DMS53 treated with DMSO at 0.1 percent for 48 hours (cell line): Measurements from ENCODE around the gene PSMD14.
A peak's percentile ranks its signal among the peaks of the same experiment; 100 is the strongest.
"Not testable (repeated sequence)": the region's sequence is repeated elsewhere in the genome, so short reads cannot be mapped to it uniquely, and the experiment has no call there.

Source experiments
- DNase-seq: peaks from one replicate; lab custom pipeline; 2025; ENCODE audit not compliant: unreplicated experiment; lab: John Stamatoyannopoulos, UW

Gene PSMD14

GRCh38 chr2:161308178-161308955 is at the start of gene PSMD14:
PSMD14 (plus strand) TSS chr2:161308425; CDS start chr2:161318826, 10,401 bp downstream.
- peak; percentile 99 for DNase-seq

GRCh38 chr2:161265874-161266273 is 42.4 kb upstream of the PSMD14 start:
- DNase-seq: peak; percentile 41

GRCh38 chr2:161269111-161269510 is 39.1 kb upstream of the PSMD14 start:
- DNase-seq: no peak

GRCh38 chr2:161273038-161273760 is 35.0 kb upstream of the PSMD14 start:
- DNase-seq: peak; percentile 78

GRCh38 chr2:161278564-161279229 is 29.5 kb upstream of the PSMD14 start:
- DNase-seq: not testable (repeated sequence)

GRCh38 chr2:161279230-161279815 is 28.9 kb upstream of the PSMD14 start:
- DNase-seq: not testable (repeated sequence)

GRCh38 chr2:161280906-161281323 is 27.3 kb upstream of the PSMD14 start:
- DNase-seq: not testable (repeated sequence)

GRCh38 chr2:161281615-161282310 is 26.5 kb upstream of the PSMD14 start:
- not testable (repeated sequence) for DNase-seq

GRCh38 chr2:161282311-161282644 is 25.9 kb upstream of the PSMD14 start:
- not testable (repeated sequence) for DNase-seq

- DNase-seq: no peak
Measured at GRCh38 chr2:161283926-161284325, 24.3 kb upstream of the PSMD14 start.

GRCh38 chr2:161303535-161304050 is 4.6 kb upstream of the PSMD14 start:
- no peak for DNase-seq

- no peak for DNase-seq
Measured at GRCh38 chr2:161306919-161307318, 1.3 kb upstream of the PSMD14 start.

- no peak for DNase-seq
Measured at GRCh38 chr2:161307676-161308075, 549 bp upstream of the PSMD14 start.

GRCh38 chr2:161312996-161313395 is 4.8 kb downstream of the PSMD14 start:
- DNase-seq: no peak

GRCh38 chr2:161315380-161315779 is 7.2 kb downstream of the PSMD14 start:
- DNase-seq: no peak

GRCh38 chr2:161316701-161317100 is 8.5 kb downstream of the PSMD14 start:
- no peak for DNase-seq

- no peak for DNase-seq
Measured at GRCh38 chr2:161321944-161322648, 13.9 kb downstream of the PSMD14 start.

GRCh38 chr2:161324876-161325275 is 16.7 kb downstream of the PSMD14 start:
- DNase-seq: no peak

- DNase-seq: no peak
Measured at GRCh38 chr2:161327582-161327981, 19.4 kb downstream of the PSMD14 start.

- no peak for DNase-seq
Measured at GRCh38 chr2:161332371-161332967, 24.2 kb downstream of the PSMD14 start.
